SHP77 treated with DMSO at 0.1 percent for 48 hours (cell line): ENCODE results near the gene CXorf38.
"Not testable (repeated sequence)": the region's sequence is repeated elsewhere in the genome, so short reads cannot be mapped to it uniquely, and the experiment has no call there.

Experiments used
- DNase-seq: peaks from one replicate; lab custom pipeline; 2025; lab: John Stamatoyannopoulos, UW

The CXorf38 gene

DNA sequence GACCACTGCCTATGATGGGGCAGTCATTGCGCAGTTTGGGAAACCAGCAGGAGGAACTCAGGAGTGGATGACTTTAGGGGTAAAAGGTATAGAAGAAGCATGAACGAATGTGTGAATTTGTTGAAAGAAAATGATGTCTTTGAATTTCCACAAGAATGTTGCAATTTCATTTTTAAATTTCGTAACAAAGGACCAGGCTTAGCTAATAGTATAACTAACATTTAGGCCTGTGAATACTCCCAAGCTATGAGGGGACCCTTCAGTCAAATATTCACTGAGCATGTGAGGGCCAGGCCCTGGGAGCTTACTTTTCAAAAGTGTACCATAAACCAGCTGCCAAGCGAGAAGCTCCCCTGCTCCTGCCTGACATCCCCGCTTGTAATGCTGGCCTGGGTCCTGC, 18.9 kb downstream of the CXorf38 start:
- no peak for DNase-seq

DNA sequence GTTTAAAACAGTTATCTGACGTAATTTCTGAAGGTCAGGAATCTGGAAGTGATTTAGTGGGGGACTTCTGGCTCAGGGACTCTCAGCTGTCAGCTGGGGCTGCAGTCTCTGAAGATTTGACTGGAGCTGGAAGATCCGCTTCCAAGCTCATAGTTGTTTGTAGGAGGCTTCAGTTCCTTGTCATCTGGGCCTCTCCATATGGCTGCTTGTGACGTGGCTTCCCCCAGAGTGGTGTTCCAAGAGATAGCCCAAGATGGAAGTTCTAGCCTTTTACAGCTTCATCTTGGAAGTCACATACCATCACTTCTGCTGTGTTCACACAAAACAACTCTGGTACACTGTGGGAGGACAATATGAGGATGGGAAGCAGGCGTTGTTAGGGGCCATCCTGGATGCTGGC, 22.1 kb downstream of the CXorf38 start:
- no peak for DNase-seq

DNA sequence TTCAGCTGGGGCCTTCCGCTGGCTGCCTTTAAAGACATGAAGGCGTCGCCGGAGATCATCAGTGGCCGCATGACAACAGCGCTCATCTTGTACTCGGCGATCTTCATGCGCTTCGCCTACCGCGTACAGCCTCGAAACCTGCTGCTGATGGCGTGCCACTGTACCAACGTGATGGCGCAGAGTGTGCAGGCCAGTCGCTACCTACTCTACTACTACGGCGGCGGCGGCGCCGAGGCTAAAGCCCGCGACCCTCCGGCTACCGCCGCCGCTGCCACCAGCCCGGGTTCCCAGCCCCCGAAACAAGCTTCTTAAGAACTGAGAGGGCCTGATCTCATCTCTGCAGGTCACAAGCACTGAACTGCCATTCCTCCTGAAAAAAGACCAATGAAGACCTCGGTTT, 23.7 kb downstream of the CXorf38 start:
- DNase-seq: no peak

DNA sequence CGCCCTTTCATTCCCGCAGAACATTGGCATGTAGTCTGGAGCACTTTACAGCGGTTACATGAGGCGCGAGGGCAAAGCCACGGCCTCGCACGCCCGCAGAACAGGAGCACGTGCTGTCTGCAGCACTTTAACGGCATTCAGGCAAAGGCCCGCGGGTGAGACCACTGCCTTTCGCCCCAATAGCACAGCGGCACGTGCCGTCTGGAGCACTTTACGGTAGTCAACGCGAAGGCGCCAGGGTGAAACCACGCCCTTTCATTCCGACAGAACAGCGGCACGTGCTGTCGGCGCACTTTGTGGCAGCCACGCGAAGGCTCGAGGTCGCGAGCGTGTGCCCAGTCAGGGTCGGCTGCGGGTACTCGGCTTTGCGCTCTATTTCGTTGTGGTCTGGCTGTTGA, 24.2 kb downstream of the CXorf38 start, which contains the start of gene MPC1L:
Gene MPC1L (plus strand): TSS at position 290 of the 398 bp plus-strand sequence. CDS start 138 bp downstream, outside the sequence.
- DNase-seq: no peak

DNA sequence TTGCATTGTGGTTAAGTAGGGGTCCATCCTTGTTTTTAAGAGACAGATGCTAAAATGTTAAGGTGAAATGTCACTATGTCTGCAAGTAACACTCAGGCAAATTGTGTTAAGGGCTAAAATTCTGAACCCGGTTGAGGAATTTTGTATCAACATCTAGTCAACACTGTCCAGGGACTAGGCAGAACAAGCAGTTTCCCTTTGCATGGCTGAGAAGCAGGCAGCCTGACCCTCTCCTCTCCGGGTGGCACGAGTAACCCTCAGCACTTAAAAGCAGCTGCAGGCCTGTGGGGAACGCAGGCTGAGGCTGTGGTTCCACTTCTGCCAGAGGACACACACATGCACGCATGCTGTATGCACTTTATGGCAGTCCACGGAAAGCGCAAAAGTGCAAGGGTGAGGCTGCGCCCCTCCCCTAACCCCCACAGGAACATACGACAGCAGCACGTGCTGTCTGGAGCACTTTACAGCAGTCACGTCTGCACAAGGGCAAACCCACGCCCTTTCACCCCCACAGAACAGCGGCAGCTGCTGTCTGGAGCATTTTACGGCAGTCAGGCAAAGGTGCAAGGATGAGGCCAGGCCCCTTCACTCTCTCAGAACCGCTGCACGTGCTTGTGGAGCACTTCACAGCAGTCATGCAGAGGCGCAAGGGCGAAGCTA, 24.8 kb downstream of the CXorf38 start:
- DNase-seq: peak; percentile 25

DNA sequence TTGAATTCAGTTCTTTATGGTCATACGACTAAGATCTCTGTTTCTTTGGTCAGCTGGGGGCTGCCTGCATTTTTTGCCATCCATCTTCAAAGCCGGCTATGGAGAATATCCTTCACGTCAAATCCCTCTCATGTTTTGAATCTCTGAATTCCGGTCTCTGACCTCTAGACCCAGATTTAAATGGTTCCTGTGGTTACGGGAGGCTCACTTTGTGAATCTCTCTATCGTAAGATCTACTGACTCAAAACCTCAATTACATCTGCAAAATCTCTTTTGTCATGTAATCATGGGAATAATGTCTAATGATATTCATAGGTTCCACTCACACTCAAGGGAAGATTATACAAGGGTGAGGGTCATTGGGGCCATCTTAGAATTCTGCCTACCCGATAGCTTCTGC, 29.8 kb downstream of the CXorf38 start:
- no peak for DNase-seq

DNA sequence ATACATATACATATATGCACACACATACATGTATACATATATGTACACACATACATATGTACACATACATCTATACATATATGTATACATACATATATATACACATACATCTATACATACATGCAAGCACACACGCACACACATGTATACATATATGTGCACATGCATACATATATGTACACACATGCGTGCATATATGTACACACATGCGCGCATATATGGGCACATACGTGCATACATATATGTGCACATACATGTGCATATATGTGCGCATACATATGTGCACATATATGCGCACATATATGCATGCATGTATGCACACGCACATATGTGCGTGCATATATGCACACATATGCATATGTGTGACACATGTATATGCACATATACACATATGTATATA, 31.4 kb downstream of the CXorf38 start:
- no peak for DNase-seq

DNA sequence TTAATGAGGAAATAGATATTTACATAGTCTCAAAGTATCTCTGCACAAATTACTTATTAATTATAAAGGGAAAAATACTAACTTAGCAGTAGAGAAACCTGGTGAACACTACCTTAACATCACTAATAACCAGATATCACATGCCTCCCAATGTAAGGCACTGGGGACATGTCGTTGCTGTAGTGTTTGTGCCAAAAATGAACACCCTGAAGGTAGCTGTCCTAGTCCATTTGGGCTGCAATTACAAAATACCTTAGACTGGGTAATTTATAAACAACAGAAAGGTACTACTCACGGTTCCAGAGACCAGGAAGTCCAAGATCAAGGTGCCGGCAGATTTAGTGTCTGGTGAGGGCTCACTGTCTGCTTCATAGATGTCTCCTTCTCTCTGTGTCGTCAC, 34.9 kb downstream of the CXorf38 start:
- DNase-seq: no peak

DNA sequence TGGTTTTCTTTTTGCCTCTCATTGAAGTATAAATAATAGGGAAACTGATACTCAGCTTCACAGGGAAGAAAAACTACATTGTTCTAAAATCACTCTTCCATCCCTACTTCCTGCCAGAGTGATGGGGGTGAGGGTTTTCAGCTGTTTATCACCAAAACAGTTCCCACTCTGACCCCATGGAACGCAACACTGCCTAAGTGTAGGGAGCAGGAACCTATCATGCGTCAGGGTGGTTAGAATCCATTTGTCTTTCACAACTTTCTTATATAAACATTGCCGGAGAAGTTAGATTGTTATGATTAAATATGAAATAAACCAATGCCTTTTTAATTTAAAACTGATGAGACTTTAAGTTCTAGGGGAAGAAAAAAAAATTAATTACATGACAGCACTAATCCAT, 40.0 kb downstream of the CXorf38 start:
- DNase-seq: no peak

DNA sequence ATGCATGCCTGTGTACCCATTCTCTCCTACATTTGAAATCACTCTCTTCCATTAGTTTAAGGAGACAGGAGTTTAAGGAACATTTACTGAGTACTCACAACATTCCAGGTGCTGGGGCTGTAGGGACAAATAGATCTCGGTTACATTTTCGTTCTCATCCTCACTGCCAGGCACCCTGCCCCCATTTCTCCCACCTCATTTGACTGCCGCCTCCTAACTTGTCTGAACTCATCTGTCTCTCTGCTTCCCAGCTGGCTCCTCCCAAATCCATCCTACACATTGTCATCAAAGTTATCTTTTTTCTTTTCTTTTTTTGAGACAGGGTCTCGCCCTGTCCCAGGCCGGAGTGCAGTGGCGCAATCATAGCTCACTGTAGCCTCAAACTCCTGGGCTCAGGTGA, 43.9 kb downstream of the CXorf38 start:
- no peak for DNase-seq

DNA sequence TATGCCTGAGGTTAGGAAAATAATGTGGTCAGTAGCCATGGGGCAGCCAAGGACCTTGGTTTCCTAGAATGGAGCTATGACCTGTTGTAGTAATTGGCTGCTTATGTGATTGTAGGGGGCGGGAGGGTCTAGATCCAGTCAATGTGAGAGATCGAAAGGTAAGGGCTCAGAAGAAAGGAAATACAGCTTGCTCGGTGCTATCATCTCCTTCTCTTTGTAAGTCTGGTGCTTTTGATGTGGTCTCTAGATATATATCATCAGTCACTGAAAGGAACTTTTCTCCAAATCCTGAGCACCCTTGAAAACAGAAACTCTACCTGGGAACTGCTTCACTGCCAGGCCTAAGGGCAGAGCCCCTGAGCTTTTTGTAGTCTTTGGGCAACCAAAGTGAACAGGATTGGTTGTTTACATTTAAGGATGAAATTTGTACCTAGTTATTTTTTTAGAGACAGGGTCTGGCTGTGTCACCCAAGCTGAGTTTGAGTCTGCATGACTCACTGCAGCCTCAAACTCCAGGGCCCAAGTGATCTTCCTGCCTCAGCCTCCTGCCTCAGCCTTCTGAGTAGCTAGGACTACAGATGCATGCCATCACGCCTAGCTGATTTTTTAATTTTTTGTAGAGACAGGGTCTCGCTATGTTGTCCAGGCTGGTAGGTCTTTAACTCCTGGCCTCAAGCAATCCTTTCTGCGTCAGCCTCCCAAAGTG, 57.6 kb downstream of the CXorf38 start:
- not testable (repeated sequence) for DNase-seq

DNA sequence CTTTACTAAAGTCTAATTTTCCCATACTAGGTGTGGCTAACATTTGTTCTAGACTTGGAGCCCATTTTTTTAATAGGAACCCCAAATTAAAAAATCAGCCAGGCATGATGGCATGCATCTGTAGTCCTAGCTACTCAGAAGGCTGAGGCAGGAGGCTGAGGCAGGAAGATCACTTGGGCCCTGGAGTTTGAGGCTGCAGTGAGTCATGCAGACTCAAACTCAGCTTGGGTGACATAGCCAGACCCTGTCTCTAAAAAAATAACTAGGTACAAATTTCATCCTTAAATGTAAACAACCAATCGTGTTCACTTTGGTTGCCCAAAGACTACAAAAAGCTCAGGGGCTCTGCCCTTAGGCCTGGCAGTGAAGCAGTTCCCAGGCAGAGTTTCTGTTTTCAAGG, 59.7 kb downstream of the CXorf38 start:
- not testable (repeated sequence) for DNase-seq

DNA sequence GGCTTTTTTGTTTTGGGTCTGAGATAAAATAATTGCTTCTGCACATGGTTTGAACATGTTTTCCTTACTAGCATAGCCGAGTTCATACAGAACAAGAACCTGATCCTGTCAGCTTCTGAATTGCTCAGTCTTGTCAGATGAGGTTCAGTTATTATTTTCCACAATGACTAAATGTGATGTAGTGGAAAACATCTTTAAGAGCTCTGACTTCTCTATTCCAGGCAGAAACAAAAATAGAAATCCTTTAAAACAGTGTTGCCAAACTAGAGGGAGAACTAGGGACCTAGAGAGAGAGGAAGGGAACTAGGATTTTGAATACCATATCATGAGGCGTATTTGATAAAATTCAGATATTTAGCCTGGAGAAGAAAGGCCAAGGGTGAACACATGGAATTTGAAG, 64.5 kb downstream of the CXorf38 start:
- DNase-seq: no peak

DNA sequence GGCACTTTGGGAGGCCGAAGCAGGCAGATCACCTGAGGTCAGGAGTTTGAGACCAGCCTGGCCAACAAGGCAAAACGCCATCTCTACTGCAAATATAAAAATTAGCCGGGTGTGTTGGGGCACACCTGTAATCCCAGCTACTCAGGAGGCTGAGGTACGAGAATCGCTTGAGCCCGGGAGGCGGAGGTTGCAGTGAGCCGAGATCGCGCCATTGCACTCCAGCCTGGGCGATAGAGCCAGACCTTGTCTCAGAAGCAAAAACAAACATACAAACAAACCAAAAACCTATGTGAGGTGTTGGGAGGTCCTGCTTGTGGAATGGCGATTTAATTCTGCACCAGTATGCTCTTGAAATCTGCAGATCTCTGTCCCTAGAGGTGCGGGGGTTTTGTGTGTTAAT, 65.2 kb downstream of the CXorf38 start:
- DNase-seq: not testable (repeated sequence)

DNA sequence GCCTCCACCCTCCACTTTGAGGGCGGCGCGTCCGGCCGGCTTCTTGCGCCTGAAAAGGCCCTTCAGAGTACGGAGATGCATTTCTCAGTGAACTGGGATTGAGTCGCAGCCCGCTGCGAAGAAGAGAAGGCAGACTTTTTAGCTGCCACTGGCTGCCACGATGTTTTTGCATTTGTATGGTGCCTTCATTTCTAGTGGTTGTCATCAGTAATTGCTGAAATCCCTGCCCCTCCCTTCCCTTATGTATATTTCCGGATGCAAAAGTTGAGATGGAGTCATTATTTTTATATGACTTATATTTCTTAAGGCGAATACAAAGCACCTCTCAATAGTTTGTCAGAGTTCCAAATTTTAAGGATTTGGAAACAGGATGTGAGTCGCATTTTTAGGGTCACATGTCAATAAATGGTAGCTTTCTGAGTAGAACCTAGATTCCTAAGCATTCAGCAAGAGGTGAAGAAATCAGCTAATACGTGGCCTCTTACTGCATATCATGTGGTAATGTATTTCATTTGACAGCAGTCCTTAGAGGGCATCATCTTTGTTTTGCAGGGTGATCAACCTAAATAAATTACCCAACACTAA, 65.9 kb downstream of the CXorf38 start:
- DNase-seq: no peak

DNA sequence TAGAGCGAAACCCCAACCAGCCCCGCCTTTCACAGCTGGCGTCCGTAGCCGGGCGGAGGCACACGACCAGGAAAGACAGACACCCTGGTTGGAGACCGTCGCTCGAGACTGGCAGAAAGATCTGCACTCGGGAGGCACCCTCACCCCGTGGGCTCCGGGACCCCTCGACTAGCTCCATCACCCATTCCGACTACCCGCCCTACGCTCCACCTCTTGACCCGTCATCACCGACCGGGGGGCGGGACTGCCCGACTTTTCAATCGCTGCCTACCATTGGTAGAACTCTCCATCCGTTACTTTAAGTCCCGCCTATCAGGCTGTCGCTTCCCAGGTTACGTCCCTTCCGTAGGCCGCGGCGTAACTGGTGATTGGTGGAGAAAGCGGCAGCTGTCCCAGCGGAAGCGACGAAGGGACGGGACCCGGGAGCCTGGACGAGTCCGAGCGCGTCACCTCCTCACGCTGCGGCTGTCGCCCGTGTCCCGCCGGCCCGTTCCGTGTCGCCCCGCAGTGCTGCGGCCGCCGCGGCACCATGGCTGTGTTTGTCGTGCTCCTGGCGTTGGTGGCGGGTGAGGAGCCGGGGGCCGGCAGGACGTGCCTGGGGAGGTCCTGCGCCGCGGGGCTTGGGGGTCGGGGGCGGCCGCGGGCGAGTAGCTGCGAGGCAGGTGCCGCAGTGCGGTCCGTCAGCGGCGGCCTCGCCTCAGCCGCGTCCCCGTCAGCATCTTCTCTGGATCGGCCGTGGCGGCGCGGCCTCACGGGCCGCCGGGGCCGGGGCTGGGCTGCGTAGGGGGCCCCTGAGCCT, 66.6 kb downstream of the CXorf38 start, which contains the start of gene ATP6AP2:
Gene ATP6AP2 (plus strand): TSS at position 434 of the 799 bp plus-strand sequence. CDS start 96 bp downstream, at position 530.
- peak; percentile 74 for DNase-seq

DNA sequence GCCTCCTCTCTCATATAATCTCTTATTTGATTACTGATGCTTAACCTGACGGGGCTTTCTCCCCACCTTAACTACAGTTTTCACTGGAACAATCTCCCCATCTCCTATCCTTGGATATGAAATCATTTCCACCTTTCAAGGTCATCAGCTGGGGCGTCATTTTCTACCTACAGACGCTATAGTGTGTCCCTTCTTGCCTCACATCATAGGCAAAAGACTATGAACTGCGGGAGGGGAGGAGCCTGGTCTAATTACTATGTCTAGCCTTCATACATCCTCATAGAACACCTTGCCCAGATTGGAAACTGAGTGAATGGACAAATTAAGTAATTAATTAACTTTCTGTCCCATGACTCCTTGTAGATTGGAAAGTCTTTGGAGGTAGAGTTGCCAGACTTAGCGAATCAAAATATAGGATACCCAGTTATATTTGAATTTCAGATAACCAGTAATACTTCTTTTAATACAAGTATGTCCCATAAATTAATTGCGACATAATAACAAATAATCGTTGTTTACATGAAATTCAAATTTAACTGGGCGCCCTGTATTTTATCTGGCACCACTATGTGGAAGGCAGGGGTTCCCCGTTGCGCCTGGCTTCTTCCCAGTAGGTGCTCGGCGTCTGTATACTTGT, 67.3 kb downstream of the CXorf38 start:
- no peak for DNase-seq

DNA sequence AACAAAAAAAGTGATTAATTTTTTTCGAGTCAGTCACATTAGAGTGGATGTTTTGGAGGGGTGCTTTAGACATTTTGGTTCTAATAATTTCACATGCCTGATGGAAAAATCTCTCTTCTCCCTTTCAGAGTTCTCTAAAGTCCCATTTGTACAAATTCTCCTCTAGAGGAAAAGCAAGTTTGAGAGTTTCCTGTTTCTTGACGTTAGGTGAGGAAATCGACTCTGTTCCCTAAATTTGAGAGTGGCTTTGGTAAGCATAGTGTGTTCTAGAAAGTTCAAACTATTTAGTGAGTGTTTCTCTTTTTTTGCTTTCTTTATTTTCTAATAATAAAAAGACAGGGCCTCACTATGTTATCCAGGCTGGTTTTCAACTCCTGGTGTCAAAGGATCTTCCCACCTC, 68.2 kb downstream of the CXorf38 start:
- DNase-seq: no peak

DNA sequence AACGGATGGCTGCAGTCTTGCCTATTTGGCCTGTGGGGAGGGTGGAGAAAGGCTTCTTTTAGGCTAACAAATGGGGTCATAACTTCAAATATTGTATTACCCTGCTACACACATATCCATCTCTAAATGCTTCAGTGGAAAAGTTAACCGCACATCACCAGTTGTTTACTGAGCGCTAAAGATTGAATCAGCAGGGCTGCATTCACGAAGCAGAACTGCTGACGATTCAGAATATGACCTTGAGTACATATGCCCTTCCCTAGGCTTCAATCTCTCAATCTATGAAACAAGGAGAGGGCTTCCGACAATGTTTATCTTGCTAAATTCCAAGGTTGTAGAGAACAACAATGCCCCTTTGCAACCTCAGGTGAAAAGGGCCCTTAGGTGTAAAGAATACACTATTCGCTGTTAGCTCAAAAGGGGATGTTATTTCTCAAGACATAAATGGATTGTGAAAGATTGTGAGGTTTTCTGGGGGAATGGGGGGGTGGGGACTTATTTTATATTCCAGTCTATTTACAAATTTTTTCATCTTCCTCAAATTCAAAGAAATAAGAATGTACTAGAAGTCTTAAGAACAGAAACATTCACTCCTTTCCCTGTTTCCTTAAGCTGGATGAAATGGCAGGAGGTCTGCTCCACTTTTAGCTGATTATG, 69.2 kb downstream of the CXorf38 start:
- peak; percentile 1 for DNase-seq
